Large intestine (tissue), 3 donors: Measurements from ENCODE around the gene SRRM2. TPM values are rescaled to one million over a fixed set of nuclear protein-coding genes. Genes with fewer than 3 reads are reported as not detected.
"Not testable (repeated sequence)": the region's sequence is repeated elsewhere in the genome, so short reads cannot be mapped to it uniquely, and the experiment has no call there.

Source experiments
- DNase-seq, 2 donors: peaks; one replicate each; pipeline versions ENCODE4 v3.0.0 to v3.0.0-alpha.2; 2013
- H3K27ac ChIP-seq: one replicate; pipeline ENCODE4 v1.5.1; 2013; ENCODE audit warnings: low read length
- H3K27me3 ChIP-seq: 2 replicates; pipeline ENCODE4 v1.6.1; 2013; ENCODE audit warnings: low read length; ENCODE audit not compliant: control insufficient read depth, insufficient read depth
- H3K36me3 ChIP-seq: 2 replicates; pipeline ENCODE4 v1.6.1; 2013; ENCODE audit warnings: low read length; ENCODE audit not compliant: control insufficient read depth, insufficient read depth
- H3K4me1 ChIP-seq: one replicate; pipeline ENCODE4 v1.6.1; 2013; ENCODE audit warnings: low read length; ENCODE audit not compliant: control insufficient read depth, insufficient read depth
- H3K4me3 ChIP-seq: one replicate; pipeline ENCODE4 v1.5.1; 2013; ENCODE audit warnings: low read length
- H3K9me3 ChIP-seq: one replicate; pipeline ENCODE4 v1.6.1; 2013; ENCODE audit warnings: mild to moderate bottlenecking, low read depth, low read length, moderate library complexity; ENCODE audit not compliant: control insufficient read depth
- WGBS: methylation state at CpG from one replicate; pipeline ENCODE4 v1.1.5; 2013; ENCODE audit warnings: low lambda C conversion rate; ENCODE audit not compliant: insufficient coverage; 5-methylcytosine and 5-hydroxymethylcytosine counted together
- polyA plus RNA-seq: library from polyadenylated mRNA; unstranded; fragments of 120-200 nt; gene quantifications from one replicate; pipeline ENCODE4 v1.2.1, GENCODE V29; 2013

SRRM2 gene
- polyA plus RNA-seq, 1 donor, result 688 TPM

DNA sequence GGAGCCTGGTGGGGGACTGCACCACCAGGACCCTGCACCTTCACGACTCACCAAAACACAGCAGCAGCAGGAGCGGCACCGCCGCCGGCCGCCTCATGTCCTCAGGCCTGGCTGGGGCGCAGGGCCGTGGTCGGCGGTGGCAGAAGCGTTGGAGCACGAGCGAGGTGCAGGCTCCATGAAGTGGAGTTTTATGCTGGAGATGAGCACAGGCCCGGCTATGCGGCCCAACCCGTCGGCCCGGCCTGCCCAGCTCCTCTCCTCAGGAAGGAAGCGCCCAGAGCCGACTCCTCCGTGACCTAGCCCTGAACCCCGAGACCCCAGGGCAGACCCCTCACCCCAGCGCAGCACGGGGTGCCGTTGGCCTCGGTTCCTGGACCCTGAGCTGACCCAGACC is 32.4 kb upstream of the SRRM2 start, which contains the start of gene PRSS27:
Gene PRSS27, minus strand, starts transcription at position 161 of the 394 bp plus-strand sequence. Its CDS starts 64 bp downstream, at position 97.
- DNase-seq, result no peak

DNA sequence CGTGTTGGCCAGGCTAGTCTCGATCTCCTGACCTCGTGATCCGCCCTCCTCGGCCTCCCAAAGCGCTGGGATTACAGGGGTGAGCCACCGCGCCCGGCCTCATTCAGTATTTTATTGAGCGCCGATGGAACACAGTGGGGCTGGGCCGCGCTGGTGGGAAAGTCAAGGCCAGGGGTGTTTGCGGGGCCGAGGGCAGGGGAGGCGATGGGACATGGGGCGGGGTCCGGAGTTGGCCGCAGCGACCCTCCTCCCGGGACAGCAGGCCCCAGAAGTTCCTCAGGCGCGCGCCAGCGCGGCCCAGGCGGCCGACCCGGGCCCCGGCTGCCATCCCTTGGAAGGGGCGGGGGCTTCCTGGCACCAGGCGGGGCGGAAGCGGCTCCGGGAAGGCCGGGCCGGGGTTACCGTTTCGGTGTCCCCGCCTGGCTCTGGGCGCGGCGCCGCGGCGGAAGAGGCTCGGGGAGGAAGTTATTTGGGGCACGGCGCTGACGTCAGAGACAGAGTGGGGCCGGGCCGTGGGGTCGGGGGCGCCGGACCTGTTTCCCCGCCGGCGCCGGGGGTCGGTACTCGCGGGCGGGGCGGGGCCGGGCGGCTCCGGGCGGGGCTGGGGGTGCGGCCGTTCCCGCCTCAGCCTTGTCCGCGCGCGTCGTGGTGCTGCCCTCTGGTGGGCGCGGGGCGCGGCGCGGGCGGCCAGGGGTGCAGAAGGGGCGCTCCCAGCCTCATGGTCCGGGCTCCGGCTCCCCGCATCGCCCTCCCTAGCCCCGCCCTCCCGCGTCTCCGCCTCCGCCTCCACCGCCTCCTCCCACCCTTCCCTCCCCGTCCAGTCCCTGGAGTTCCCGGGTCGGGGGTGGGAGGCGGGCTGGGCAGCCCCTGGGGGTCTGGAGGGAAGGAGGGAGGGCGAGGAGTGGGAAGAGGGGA is 31.5 kb upstream of the SRRM2 start:
- Histone ChIP-seq H3K4me3 (peak overlapping the region; percentile 45), H3K4me1 (peaks cover under 1% of the 10 kb centered on the region), H3K27me3 (peaks cover 6% of the 10 kb centered on the region), H3K27ac (no peak overlapping the region), H3K9me3 (no peaks in the 10 kb centered on the region), H3K36me3 (no peaks in the 10 kb centered on the region)
- no CpG with 5 or more reads among the region's 99 CpGs for WGBS
- DNase-seq, result peak; percentile 65 to 80

More for the DNA sequence above, 32.4 kb upstream of the SRRM2 start, which contains the start of gene PRSS27:
- peak within 1 kb of the TSS; percentile 45 for H3K4me3 ChIP-seq
- peaks cover 3% of the 10 kb centered on the region for H3K4me1 ChIP-seq
- peaks cover 15% of the 10 kb centered on the region for H3K27me3 ChIP-seq
- no CpG with 5 or more reads among the region's 26 CpGs for WGBS
- H3K9me3 ChIP-seq, result no peaks in the 10 kb centered on the region
- H3K27ac ChIP-seq, result no peak within 1 kb of the TSS
- no peaks in the 10 kb centered on the region for H3K36me3 ChIP-seq

DNA sequence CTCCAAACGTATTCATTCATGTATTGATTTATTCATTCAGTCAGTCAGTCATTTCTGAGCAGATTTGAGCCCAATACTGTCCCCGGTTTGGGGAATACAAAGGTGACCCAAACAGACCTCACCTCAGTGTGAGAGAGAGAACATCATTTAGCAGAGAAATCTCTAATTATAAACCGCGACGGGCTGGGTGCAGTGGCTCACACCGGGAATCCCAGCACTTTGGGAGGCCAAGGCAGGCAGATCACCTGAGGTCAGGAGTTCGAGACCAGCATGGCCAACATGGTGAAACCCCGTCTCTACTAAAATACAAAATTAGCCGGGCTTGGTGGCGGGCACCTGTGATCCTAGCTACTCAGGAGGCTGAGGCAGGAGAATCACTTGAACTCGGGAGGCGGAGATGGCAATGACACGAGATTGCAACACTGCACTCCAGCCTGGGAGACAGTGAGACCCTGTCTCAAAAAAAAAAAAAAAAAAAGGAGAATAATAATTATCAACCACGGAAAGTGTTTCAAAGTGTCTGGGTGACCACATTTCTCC is 30.7 kb upstream of the SRRM2 start:
- WGBS, result no CpG with 5 or more reads among the region's 14 CpGs
- not testable (repeated sequence) for H3K27ac ChIP-seq, H3K4me1 ChIP-seq, DNase-seq, H3K9me3 ChIP-seq, H3K27me3 ChIP-seq, H3K36me3 ChIP-seq
- H3K4me3 ChIP-seq, result peak overlapping the region; percentile 38

DNA sequence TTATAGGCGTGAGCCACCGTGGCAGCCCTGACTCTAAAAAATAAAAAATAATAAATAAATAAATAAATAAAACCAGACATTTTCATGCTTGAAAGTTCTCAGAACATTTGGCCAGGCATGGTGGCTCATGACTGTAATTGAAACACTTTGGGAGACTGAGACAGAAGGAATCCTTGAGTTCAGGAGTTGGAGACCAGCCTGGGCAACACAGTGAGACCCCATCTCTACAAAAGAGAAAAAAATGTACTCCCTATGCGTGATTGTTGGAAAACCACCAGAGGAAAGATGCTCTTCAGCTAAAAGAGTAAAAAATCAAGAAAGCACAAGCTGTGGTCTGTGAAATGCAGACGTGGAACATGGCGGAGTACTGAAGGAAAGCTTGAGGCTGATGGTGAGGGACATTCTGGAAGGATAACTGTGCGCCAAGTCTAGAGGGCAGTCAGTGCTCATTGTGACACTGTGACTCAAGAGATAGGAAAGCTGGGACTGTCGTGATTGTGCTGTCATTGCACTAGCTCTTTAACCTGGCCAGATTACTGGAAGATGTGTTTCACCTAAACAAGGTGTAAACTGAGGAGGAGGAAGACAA is 28.3 kb upstream of the SRRM2 start:
- Histone ChIP-seq H3K27me3 (peaks cover 5% of the 10 kb centered on the region), H3K36me3 (no peaks in the 10 kb centered on the region), H3K9me3 (no peaks in the 10 kb centered on the region), H3K27ac (no peak overlapping the region), H3K4me1 (no peaks in the 10 kb centered on the region), H3K4me3 (no peak overlapping the region)
- WGBS, result no CpG with 5 or more reads among the region's 7 CpGs
- no peak for DNase-seq

DNA sequence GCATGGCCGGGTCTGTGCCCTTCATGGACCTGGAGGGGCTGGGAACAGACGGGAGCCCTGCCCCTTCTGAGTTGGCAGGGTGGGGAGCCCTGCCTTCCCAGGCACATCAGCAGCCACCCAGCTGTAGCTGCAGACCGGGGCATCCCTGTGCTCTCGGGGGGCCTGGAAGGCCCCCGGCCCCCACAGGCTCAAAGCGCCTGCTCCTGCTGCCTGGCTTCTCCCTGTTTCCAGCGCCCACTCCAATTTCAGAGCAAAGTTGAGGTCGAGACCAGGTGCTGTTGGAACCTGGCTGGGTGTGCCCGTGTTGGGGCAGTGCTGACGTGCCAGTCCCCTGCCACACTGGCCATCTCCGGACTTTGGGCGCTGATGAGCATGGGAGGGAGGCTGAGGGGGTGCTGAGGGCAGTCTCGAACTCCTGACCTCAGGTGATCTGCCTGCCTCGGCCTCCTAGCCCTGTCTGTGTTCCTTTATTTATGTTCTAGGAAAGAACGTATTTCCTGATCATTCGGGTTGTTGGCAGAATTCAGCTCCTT is 27.6 kb upstream of the SRRM2 start:
- peaks cover 5% of the 10 kb centered on the region for H3K27me3 ChIP-seq
- no peak overlapping the region for H3K27ac ChIP-seq
- no peak overlapping the region for H3K4me3 ChIP-seq
- no CpG with 5 or more reads among the region's 16 CpGs for WGBS
- no peaks in the 10 kb centered on the region for H3K4me1 ChIP-seq
- DNase-seq, result no peak
- no peaks in the 10 kb centered on the region for H3K9me3 ChIP-seq
- no peaks in the 10 kb centered on the region for H3K36me3 ChIP-seq

DNA sequence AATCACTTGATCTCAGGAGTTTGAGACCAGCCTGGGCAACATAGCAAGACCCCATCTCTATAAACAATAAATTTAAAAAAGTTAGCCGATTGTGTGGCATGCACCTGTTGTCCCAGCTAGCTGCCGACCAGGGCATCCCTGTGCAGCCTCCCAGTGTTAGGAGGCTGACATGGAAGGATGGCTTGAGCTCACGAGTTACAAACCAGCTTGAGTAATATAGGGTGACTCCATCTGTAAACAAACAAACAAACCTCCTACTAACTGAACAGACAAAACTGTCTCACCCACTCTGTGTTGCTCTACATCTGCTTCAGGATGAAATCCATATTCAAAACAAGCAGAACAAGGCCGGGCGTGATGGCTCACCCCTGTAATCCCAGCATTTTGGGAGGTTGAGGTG is 25.5 kb upstream of the SRRM2 start:
- WGBS, result no CpG with 5 or more reads among the region's 5 CpGs
- H3K4me1 ChIP-seq, result no peaks in the 10 kb centered on the region
- H3K4me3 ChIP-seq, result no peak overlapping the region
- H3K27me3 ChIP-seq, result peaks cover 5% of the 10 kb centered on the region
- no peak for DNase-seq
- no peak overlapping the region for H3K27ac ChIP-seq
- no peaks in the 10 kb centered on the region for H3K36me3 ChIP-seq
- no peaks in the 10 kb centered on the region for H3K9me3 ChIP-seq

DNA sequence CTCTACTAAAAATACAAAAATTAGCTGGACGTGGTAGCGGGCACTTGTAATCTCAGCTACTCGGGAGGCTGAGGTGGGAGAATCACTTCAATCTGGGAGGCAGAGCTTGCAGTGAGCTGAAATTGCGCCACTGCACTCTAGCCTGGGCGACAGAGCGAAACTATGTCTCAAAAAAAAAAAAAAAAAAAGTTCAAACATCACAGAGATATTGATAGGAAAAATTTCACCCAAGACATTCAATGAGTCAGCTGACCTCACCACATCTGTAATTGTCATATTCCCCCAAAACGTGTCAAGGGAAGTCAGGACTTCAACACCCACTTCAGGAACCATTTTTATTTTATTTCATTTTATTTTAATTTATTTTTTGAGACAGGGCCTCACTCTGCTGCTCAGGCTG is 24.4 kb upstream of the SRRM2 start:
- no peaks in the 10 kb centered on the region for H3K9me3 ChIP-seq
- no peak overlapping the region for H3K27ac ChIP-seq
- H3K4me3 ChIP-seq, result no peak overlapping the region
- H3K4me1 ChIP-seq, result no peaks in the 10 kb centered on the region
- H3K27me3 ChIP-seq, result peaks cover 5% of the 10 kb centered on the region
- DNase-seq, result no peak
- no peaks in the 10 kb centered on the region for H3K36me3 ChIP-seq
- 80% methylated on average over 1 of the region's 7 CpGs for WGBS

DNA sequence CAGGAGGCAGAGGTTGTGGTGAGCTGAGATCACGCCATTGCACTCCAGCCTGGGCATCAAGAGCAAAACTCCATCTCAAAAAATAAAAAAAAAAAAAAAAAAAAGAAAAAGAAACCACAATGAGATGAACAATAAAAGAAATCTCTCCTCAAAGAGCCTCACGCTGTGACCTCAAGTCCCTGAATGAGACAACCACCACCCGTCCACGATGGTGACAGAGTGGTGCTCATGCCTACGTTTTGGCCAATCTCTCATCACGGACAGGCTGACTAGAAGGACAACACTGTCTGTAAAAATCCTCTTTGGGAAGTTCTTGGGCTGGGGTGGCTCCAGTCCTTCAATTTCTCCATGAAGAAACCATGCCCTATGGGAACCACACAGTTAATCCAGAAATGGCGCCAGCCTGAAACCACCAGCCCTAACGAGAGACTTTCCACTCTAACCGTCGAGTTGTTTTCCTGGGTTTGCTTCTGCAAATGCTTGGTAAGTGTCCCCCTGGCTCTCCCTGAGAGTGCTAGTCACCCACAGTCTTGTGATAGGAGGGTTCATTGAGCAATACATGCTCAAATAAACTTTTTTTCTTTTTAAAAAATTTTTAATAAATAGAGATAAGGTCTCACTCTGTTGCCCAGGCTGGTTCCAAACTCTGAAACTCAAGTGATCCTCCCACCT is 17.5 kb upstream of the SRRM2 start:
- Histone ChIP-seq H3K4me3 (no peak overlapping the region), H3K36me3 (no peaks in the 10 kb centered on the region), H3K27me3 (no peaks in the 10 kb centered on the region), H3K9me3 (no peaks in the 10 kb centered on the region), H3K27ac (no peak overlapping the region), H3K4me1 (peaks cover 12% of the 10 kb centered on the region)
- no peak for DNase-seq
- no CpG with 5 or more reads among the region's 10 CpGs for WGBS

DNA sequence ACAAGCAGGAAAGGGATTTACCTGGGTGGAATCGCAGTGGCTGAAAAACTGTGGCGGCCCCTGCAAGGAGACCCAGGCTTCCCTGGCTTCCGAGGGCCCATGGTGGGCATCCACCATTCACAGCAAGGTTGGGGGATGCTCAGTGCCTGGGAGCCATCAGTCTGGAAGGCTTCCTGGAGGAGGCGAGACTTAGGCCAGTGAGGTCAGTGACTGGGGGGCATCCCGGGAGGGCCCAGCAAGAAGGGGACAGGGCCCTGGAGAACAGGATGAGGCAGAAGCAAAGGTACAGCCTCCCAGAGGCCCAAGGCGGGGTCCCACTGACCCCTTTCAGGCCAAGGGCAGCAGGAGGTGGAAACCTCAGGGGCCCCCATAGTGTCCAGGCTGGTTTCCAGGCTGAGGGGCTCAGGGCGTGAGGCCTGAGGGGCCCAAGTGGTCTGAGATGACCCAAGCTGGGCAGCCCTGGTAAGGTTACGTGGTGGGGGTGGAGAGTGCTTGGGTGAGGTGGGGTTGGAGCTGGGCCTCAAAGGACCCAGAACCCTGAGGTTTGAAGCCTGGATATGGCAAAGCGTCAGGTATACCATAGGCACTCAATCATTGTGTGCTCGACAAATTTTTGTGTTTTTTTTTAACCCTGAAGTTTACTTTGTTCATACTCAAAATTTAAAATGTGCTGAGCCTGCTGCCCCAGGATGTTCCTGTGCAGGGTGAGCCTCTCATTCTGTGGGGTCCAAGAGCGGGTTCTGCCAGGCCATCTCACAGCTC is 15.8 kb upstream of the SRRM2 start:
- WGBS, result no CpG with 5 or more reads among the region's 11 CpGs
- Histone ChIP-seq H3K36me3 (no peaks in the 10 kb centered on the region), H3K4me3 (no peak overlapping the region), H3K27me3 (no peaks in the 10 kb centered on the region), H3K4me1 (peaks cover 12% of the 10 kb centered on the region), H3K27ac (no peak overlapping the region), H3K9me3 (no peaks in the 10 kb centered on the region)
- DNase-seq, result no peak
